HG03575 (cell line): ENCODE data around the gene CHRM5.

Experiments
- ATAC-seq: cut with Tn5 transposase; IDR thresholded peaks from one replicate; pipeline ENCODE4 v1.9.1; 2021; ENCODE audit not compliant: unreplicated experiment, insufficient number of reproducible peaks, low FRiP score; ENCODE audit errors: extremely low read depth

The CHRM5 gene, protein sequence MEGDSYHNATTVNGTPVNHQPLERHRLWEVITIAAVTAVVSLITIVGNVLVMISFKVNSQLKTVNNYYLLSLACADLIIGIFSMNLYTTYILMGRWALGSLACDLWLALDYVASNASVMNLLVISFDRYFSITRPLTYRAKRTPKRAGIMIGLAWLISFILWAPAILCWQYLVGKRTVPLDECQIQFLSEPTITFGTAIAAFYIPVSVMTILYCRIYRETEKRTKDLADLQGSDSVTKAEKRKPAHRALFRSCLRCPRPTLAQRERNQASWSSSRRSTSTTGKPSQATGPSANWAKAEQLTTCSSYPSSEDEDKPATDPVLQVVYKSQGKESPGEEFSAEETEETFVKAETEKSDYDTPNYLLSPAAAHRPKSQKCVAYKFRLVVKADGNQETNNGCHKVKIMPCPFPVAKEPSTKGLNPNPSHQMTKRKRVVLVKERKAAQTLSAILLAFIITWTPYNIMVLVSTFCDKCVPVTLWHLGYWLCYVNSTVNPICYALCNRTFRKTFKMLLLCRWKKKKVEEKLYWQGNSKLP

DNA sequence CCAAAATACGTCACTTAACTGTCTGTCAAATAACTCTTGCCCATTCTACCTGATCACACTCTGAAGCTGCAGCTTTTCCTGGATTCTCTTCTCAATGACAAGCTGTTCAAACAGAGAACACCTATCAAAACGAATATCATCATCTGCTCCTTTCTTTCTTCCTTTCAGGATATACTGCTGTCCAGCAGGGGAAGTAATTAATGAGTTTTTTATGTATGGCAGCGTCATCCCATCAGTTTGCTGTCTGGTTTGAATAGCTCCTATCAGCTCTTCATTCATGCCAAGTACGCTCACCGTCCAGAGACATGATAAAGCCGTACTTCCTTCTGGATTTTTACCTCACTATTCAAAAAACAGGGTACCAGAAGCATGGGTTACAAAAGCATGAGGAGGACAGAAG, at the start of gene CHRM5:
Gene CHRM5, plus strand, starts transcription at position 274 of the 400 bp plus-strand sequence. CDS start 94,221 bp downstream, outside the sequence.
- no peak for ATAC-seq

DNA sequence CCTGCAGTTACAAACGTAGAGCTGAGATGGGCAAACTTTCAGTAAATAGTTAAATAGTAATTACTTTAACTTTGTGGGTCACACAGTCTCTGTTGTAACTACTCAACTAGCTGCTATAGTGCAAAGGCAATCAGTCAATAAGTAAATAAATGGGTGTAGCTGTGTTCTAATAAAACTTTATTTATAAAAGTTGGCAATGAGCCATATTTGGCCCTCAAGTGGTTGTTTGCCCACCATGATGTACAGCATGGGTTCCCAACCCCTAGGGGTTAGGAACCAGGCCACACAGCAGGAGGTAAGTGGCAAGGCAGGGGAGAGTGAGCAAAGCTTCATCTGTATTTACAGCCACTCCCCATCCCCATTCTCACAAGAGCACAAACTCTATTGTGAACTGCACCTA, 44.9 kb upstream of the CHRM5 start:
- ATAC-seq: no peak

DNA sequence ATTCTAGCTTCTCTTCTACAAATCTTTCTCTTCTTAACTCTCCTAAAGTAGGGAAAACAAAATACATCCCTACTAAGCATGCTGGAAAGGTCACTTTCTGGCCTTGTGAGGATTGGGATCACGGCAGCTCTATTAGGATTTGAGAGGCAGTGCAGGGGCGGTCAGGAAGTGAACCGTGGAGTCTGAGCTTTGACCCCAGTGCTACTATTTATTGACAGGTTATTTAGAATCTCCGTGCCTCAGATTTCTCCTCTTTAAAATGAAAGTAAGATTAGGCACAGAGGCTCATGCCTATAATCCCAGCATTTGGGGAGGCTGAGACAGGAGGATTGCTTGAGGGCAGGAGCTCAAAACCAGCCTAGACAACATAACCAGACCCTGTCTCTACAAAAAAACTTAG, 42.0 kb upstream of the CHRM5 start:
- ATAC-seq: no peak

DNA sequence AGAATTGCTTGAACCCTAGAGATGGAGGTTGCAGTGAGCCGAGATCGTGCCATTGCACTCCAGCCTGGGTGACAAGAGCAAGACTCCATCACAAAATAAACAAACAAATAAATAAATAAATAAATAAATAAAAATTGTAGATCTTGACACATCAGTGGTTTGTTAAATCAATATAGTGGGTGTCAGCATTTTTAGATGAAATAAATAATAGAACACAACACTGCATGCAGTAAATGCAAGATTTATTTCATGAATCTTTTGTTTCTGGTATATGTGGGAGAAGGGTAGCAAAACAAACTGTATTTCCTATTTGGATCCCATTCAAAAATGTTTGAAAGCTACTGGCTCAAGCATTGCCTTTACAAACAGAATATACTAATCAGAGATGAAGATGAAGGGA, 35.6 kb upstream of the CHRM5 start:
- ATAC-seq: no peak

DNA sequence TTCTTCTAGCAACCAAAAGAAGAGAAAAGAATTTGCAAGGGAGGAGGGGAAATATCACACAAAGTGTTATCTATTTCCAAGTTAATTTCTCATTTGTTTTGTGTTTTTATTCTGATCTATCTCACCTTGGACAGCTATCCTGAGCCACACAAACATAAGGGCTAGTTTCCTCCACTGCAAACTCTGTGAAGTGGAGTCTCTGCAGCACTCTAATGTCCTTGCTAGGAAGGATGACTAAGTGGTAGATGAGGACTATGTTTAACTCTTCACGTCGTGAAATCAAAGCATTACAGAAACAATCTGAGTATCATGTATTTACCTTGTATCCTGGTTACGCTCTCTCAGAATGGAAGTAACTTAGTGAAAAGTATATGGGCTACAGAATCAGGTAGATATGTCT, 33.9 kb upstream of the CHRM5 start:
- no peak for ATAC-seq

DNA sequence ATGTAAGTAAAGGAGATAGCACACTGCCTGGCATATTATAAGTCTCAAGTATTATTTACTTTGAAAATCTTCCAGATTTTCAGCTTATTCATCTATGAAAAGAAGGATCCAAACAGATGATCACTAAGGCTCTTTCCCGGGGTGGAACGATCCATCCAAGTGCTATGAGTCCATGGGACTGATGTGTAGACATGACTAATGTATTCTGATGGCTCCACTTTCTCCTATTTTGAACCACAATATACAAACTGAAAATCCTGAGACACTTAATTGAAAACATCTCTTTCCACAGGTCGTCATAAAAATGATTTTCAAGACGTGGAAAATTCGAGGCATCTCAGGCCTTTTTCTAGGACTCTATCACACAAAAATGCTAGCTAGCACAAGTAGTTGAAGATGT, 33.4 kb upstream of the CHRM5 start:
- ATAC-seq: no peak

DNA sequence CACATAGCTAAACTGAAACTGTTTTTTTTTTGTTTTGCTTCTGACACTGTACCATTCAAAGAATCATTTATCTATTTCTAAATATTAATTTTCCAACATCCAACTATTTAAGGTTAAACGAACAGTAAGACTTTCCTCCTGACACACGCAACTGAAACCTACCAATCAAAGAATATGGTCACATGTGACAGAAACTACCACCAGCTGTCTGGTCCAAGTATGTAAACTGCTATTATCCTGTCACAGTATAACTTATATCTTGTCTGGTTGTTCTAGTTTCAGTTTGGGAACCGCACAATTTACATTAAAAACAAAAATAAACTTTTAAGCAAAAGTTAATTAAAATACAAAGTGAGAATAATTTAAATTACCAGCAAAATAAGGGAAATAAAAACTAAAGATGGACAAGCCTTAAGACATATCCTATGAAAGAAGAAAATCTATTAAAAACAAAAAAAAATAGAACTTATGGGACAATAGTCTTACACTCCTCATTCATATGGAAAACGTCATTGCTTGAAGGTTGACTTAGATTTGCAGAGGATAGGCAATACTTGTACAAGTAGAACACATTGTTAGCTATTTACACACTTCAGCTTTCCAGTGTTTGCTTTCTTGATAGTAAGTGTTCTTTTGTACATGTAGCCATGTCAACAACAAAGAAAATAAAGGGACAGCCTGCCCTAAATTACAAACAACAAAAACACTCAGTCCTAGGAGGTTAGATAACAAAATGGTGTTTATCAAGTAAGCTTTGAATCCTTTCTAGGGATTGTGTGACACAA, 26.8 kb upstream of the CHRM5 start:
- ATAC-seq: no peak

DNA sequence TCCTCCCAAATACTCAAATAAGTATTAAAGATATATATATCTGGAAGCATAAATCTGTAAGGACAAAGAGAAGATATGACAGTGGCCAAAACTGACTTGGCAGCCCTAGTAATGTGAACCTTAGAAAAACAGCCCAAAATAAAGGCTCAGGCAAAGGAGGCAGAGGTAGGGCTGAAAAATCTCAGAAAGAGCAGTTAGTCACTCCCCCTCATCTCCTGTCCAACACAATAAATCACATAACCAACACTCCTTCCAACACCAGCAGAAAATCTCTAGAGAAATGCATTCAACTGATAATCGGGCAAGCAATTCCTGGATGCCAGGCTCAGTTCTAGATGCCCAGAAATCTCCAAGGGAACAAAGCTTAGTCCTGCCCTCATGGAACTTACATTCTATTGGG, 22.1 kb upstream of the CHRM5 start:
- no peak for ATAC-seq

DNA sequence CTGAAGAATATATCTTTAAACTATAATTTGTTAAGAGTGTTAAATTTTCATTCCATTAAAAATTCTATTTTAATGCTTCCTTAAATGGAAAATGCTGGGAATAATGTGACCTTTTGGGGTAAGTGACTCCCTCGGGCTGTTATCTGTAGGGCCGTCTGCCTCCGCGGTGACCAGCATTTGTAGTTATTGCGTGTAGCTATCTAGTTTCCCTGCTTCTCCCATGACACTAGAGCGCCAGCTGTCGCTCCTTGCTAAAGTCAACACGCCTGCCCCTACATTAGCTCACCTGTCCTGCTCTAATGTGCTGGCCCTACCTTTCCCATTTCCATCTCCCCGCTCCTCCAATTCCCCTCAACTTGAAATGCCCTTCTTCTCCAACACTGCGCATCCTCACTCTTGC, 12.4 kb upstream of the CHRM5 start:
- ATAC-seq: no peak

DNA sequence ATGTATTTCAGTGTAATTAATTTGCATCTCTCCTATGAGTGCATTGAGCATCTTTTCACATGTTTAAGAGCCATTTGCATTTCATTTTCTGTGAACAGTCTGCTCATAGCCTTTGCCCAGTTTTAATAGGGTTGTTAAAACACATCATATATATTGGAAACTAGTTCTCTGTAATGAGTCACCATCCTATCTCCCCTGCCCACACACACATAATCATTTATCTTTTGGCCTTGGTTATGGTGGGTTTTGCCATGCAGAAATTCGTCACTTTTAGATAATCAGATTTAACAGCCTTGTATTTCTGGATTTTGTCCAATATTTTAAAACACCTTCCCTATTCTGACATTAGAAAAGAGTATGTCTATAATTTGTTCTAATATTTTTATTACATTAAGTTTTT, 11.9 kb upstream of the CHRM5 start:
- no peak for ATAC-seq

DNA sequence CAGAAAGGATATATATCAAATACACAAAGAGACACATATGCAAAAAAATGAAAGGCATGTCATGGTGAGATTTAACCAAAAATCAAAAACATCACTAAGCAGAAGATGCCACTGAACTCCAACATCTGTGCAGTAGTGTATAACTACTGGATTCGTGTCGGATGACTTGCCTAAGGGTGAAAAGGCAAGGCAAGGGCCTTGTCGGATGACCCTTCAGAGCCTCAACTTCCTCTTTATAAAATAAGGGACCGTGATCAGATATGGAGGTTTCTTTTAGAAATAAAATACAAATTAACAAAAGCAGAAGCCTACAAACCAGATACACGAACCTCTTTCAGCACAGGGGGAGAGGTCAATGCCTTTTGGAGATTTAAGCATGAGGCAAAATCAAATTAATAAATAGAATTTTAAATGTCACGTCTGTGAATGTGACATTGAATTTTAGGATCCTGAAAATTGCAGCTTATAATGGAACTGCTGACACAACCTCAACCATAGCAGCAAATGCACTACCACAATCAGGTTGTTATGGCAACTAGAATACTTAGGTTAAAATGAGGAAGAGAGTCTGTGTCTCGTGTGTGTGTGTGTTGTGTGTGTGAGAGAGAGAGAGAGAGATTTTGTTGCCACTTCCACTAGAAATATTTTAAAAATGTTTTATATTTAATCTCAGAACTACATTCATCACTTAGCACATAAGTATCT, 8.3 kb upstream of the CHRM5 start:
- no peak for ATAC-seq

DNA sequence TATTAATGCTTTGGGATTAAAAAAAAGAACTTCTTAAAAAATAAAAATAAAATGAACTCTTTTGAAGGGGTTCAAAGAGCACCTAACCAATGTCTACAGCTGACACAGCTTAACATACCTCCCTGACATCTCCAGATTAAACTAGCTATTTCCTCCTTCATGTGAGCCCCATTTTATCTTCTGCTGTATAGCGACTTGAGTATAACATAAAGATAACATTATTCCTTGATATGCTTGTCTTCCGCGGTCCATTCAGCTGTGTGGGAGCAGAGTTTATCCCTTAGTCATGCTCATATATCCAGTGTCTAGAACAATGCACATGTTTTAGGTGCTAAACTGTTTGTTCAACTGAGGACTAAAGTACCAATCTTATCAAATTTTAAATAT, 7.8 kb upstream of the CHRM5 start:
- no peak for ATAC-seq

DNA sequence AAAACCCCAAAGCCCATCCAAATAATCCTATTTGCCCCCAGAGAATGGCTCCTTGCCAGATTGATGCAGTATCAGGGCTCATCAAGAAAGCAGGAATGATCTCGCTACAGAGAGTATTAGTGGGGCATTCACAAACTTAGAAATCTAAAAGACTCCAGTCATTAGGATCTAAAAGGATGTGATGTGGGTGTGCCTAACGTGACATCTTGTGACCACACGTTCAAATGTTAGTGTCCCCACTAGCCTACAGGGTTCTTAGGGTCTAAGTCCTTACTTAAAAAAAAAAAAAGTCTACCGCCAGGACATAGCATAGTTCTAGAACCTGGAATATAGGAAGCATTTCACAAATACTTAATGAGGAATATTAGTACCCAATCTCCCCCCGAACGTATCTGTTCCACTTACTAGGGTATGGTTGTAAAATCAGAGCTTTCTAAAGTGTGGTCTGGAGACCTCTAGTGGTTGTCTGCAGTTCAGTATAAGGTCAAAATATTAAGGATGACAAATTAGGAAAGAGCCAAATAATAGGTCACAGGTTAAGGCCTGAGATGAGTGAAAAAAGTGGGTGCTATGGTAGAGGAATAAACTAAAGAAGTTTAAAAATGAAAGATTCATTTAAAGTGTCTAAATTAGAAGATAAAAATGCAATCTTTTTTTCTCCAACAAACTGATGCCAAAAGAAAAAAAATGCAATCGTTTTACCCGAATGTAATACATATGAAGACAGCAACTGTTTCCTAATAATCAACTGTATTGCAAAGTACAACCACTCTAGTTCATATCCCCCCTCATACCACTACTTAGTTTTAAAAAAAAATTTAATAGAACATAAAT, 4.2 kb upstream of the CHRM5 start:
- ATAC-seq: no peak

DNA sequence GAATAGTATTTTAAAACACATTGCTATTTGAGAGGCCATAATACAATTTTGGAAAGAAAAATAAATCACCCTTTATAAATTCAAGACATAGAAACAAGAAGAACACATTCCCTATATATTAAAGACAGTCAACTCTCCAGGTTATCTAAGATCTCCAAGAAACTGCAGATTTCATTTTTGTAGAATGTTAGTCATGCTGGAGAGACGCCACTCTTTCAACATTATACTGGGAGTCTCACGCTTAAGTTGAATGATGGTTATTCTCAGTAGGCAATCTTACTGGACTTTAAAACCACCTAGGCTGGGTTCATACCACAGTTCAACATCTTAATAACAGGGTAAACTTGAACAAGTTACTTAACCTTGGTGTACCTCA, 3.6 kb upstream of the CHRM5 start:
- no peak for ATAC-seq

DNA sequence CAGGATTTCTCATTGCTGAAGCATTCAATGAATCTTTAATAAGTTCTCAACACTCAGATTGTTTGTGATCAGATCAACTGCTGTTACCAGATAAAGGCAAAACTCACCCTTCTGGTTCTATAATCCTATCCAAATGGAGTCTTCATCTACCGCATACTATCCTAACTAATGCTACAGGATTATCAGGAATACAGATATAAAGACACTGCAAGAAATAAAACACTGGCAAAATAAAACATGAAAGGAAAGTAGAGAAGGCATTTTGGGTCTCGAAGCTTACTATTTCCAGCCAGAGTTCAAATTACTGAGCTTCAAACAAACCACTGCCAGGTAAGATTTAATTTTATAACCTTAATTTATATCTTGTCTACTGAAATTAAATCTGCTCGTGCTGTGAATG, 524 bp downstream of the CHRM5 start:
- no peak for ATAC-seq

DNA sequence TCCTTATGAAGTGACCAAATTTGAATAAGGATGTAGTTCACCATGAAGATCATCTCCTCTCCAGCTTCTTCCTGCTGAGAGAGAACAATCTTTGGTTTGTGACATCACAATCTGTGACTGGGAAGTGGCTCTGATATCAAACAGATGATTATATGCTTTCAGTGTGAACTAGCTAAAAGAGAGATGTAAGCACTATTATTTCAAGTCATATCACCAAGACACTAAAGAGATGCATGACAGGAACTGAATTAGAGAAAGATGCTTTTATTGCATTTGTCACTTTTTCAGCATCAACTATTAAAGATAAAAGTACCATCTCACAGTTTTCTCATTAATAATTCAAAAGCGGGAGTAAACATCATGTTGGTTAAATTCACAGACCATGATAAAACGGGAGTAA, 3.5 kb downstream of the CHRM5 start:
- ATAC-seq: no peak

DNA sequence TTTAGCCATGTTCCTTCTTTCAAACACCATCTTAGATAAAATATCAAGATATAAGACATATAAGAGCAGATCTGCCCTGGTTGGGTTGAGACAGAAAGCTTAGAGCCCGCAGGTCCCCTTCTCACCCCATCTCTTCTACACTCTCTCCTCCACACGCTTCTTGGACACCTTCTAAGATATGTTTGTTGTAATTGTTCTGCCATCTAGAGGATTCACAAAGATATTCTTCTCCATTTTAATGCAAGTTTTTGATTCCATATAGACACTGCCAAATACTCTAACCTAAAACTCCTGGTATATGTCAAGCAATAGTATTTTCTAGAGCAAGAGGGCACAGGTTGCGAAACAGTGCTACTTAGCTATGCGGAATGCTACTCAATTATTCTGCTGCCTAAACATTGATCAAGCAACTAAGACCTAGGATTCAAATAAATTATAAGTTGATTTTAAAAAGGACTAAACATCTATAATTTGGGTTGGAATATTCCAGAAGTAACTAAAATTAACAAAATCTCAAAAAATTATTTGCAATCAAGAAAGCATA, 6.8 kb downstream of the CHRM5 start:
- no peak for ATAC-seq

DNA sequence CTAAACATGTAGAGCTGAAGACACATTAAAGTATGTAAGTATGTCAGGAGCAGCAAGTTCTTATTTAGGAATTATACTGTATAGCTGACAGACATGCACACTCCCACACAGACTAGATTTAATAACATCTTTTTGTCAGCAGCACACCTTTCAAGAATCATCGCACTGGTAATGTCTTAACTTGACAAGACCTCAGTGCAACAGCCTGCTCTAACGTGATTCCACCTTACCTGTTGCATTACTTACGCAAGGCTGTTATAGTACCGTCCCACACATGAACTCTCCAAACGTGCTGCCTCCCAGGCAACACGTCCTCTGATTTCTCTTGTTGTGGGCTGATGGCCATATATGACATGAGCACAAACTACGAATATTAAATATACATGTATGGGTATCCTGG, 11.9 kb downstream of the CHRM5 start:
- ATAC-seq: no peak

DNA sequence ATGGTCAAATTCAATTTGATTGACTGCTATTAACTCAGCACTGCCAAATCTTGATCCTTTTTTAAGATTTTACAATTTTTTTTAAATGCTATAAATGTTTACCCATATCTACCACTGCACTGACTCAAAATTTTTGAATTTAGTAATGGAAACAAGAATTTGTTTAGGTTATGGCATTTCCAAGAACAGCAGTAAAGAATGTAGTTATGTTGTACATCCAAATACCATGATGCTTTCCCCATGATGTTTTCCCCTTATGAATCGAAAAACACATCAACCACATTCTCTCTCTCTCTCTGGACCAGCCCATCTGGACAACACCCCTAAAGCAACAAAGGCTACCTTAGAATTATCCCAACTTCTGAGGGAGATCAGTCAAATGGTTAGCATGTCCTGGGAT, 14.2 kb downstream of the CHRM5 start:
- no peak for ATAC-seq
